ENCODE data around the gene GAB2. TPM values are rescaled to one million over a fixed set of nuclear protein-coding genes. Genes with fewer than 3 reads are reported as not detected.

Gene GAB2
- total and polyA plus RNA-seq, 10 of the 15 experiments (the other 5 are each of a cell fraction or from before 2014, with no cell fraction given) = 0.69 to 12.6 (median 3.8) TPM

DNA sequence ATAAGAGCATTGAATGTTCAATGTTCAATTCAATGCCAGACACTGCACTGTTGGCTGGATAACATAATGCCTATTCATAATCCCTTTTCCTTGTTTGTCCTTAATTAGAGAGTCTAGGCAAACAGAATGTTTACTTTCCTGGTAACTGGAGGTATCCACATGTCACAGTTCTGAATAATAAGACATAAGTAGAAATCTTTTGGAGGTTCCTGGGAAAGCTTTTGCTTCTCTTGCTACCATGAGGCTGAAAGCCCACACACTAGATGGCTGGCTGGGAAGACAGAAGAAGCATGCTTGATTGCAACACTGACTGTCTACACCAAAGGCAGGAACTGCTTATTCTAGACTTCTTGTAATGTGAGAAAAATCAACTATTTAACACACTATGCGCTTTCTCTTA, 79.5 kb downstream of the GAB2 start:
- Histone ChIP-seq H3K79me2 (ENCODE audit: control insufficient read depth, insufficient read depth, low read length) (no peaks in the 10 kb centered on the region), H3K9me3 (replicated peaks; ENCODE audit: control insufficient read depth, insufficient read depth, low read length) (no peaks in the 10 kb centered on the region), H3K27ac (ENCODE audit: control insufficient read depth, insufficient read depth) (no peak overlapping the region), H3K36me3 (ENCODE audit: control insufficient read depth in 2 of 2, insufficient read depth in 2 of 2, low read length in 1 of 2) (no peaks in the 10 kb centered on the region), H3K27me3 (replicated peaks in 1 of 2; ENCODE audit: control insufficient read depth in 2 of 2, insufficient read depth in 2 of 2, low read length in 1 of 2) (no peaks in the 10 kb centered on the region), H2AFZ (ENCODE audit: control insufficient read depth, low read depth, low read length) (no peak overlapping the region), H3K4me3 (no peak overlapping the region), H4K20me1 (ENCODE audit: control insufficient read depth, insufficient read depth) (no peaks in the 10 kb centered on the region), H3K9ac (ENCODE audit: control insufficient read depth, insufficient read depth, low read length) (no peak overlapping the region), H3K4me1 (ENCODE audit: control insufficient read depth, insufficient read depth, low read length) (no peaks in the 10 kb centered on the region), H3K4me2 (ENCODE audit: control insufficient read depth, insufficient read depth) (no peak overlapping the region)
- BruUV-seq (replicated peaks) = no TSS peak
- intact Hi-C loops (cut with micrococcal nuclease; ENCODE audit: unreplicated experiment) (no loop called here), in situ Hi-C loops (cut with MboI) (no loop called here)
- CTCF ChIA-PET = no interaction called here
- FAIRE-seq (no peak), DNase-seq (ENCODE audit: low read depth, low spot score) (no peak), ATAC-seq (no peak)
- RAD21 ChIA-PET (ENCODE audit: unreplicated experiment) = no interaction called here
- POLR2A ChIA-PET = no interaction called here
- TF ChIP-seq, protein P1, sequence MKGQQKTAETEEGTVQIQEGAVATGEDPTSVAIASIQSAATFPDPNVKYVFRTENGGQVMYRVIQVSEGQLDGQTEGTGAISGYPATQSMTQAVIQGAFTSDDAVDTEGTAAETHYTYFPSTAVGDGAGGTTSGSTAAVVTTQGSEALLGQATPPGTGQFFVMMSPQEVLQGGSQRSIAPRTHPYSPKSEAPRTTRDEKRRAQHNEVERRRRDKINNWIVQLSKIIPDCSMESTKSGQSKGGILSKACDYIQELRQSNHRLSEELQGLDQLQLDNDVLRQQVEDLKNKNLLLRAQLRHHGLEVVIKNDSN (IDR thresholded peaks at IDR 0.05; ENCODE audit: borderline replicate concordance, extremely low read length, insufficient read depth, low read depth, low read length) = no peak
- TF ChIP-seq HDAC2 (IDR thresholded peaks at IDR 0.05) (no peak), ZNF384 (IDR thresholded peaks at IDR 0.05; ENCODE audit: borderline replicate concordance, low read depth, low read length) (no peak), FOS (IDR thresholded peaks at IDR 0.05; ENCODE audit: borderline replicate concordance, extremely low read depth, insufficient read length) (no peak), ZZZ3 (IDR thresholded peaks at IDR 0.05; ENCODE audit: control insufficient read depth, insufficient read length, low read depth) (no peak), CEBPB (IDR thresholded peaks at IDR 0.05; ENCODE audit: borderline replicate concordance in 1 of 2, low read depth in 2 of 2, low read length in 2 of 2) (no peak), WRNIP1 (IDR thresholded peaks at IDR 0.05; ENCODE audit: borderline replicate concordance, low read depth, low read length) (no peak), POLR2AphosphoS2 (IDR thresholded peaks at IDR 0.05; ENCODE audit: low read depth, low read length) (no peak), SIN3A (IDR thresholded peaks at IDR 0.05; ENCODE audit: low read depth, low read length) (no peak), MYC (IDR thresholded peaks at IDR 0.05; ENCODE audit: insufficient read depth, insufficient read length, insufficient replicate concordance, low read length, severe bottlenecking) (no peak), SMC3 (IDR thresholded peaks at IDR 0.05; ENCODE audit: borderline replicate concordance, low read length) (no peak), TCF7 (IDR thresholded peaks at IDR 0.05; ENCODE audit: borderline replicate concordance) (no peak), MEF2A (IDR thresholded peaks at IDR 0.05; ENCODE audit: insufficient read depth, low read depth, low read length) (no peak), FOXK2 (IDR thresholded peaks at IDR 0.05) (no peak), KLF5 (IDR thresholded peaks at IDR 0.05; ENCODE audit: partially characterized antibody) (no peak)
- TF ChIP-seq, protein P2, sequence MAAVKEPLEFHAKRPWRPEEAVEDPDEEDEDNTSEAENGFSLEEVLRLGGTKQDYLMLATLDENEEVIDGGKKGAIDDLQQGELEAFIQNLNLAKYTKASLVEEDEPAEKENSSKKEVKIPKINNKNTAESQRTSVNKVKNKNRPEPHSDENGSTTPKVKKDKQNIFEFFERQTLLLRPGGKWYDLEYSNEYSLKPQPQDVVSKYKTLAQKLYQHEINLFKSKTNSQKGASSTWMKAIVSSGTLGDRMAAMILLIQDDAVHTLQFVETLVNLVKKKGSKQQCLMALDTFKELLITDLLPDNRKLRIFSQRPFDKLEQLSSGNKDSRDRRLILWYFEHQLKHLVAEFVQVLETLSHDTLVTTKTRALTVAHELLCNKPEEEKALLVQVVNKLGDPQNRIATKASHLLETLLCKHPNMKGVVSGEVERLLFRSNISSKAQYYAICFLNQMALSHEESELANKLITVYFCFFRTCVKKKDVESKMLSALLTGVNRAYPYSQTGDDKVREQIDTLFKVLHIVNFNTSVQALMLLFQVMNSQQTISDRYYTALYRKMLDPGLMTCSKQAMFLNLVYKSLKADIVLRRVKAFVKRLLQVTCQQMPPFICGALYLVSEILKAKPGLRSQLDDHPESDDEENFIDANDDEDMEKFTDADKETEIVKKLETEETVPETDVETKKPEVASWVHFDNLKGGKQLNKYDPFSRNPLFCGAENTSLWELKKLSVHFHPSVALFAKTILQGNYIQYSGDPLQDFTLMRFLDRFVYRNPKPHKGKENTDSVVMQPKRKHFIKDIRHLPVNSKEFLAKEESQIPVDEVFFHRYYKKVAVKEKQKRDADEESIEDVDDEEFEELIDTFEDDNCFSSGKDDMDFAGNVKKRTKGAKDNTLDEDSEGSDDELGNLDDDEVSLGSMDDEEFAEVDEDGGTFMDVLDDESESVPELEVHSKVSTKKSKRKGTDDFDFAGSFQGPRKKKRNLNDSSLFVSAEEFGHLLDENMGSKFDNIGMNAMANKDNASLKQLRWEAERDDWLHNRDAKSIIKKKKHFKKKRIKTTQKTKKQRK (IDR thresholded peaks at IDR 0.05; ENCODE audit: low read depth, low read length) = no peak
- SMC1A ChIA-PET (ENCODE audit: uncharacterized antibody, unreplicated experiment) = interaction anchor here (1.3 kb wide), 1 partner anchor 47 kb away, joined by 3 read pairs; no protein-coding TSS in a partner anchor
- 100% methylated on average over 1 of the region's 1 CpG for WGBS (ENCODE audit: insufficient coverage, insufficient replicate concordance, low lambda C conversion rate, missing lambda C conversion rate)
